Hematopoietic multipotent progenitor cell treated with erythropoietin and hydrocortisone succinate and interleukin-3 and kit ligand, for 17 days (in vitro differentiated cells): Measurements from ENCODE around the gene GPN1.
"Not testable (repeated sequence)": the region's sequence is repeated elsewhere in the genome, so short reads cannot be mapped to it uniquely, and the experiment has no call there.

Source experiments
- DNase-seq: peaks from one replicate; pipeline ENCODE4 v3.0.0-alpha.2; 2015; ENCODE audit warnings: low spot score

GPN1 gene

GRCh38 chr2:27672723-27673486, 44.1 kb downstream of the GPN1 start:
- no peak for DNase-seq

- no peak for DNase-seq
Measured at GRCh38 chr2:27680571-27680970, 51.7 kb downstream of the GPN1 start.

- no peak for DNase-seq
Measured at GRCh38 chr2:27681841-27682240, 53.0 kb downstream of the GPN1 start.

GRCh38 chr2:27682334-27682771, 53.5 kb downstream of the GPN1 start:
- not testable (repeated sequence) for DNase-seq

GRCh38 chr2:27683390-27684071, 54.7 kb downstream of the GPN1 start:
- DNase-seq, result peak; percentile 98

- not testable (repeated sequence) for DNase-seq
Measured at GRCh38 chr2:27685006-27685405, 56.2 kb downstream of the GPN1 start.

- no peak for DNase-seq
Measured at GRCh38 chr2:27685577-27685976, 56.7 kb downstream of the GPN1 start.

- no peak for DNase-seq
Measured at GRCh38 chr2:27687232-27687631, 58.4 kb downstream of the GPN1 start.

GRCh38 chr2:27689424-27689823, 60.6 kb downstream of the GPN1 start:
- DNase-seq, result no peak

- DNase-seq, result no peak
Measured at GRCh38 chr2:27690052-27690451, 61.2 kb downstream of the GPN1 start.

- no peak for DNase-seq
Measured at GRCh38 chr2:27697660-27698059, 68.8 kb downstream of the GPN1 start.
